K562 (cell line): Measurements from ENCODE around the gene ORAI1. TPM values are rescaled to one million over a fixed set of nuclear protein-coding genes. Genes with fewer than 3 reads are reported as not detected.

Source experiments
- C11orf30 ChIP-seq: fragments of 450-650 bp; IDR thresholded peaks from 2 replicates; pipeline ENCODE4 v1.6.1; 2016; ENCODE audit warnings: low read depth, mild to moderate bottlenecking
- CTBP1 ChIP-seq: fragments of 450-650 bp; IDR thresholded peaks from 2 replicates; pipeline ENCODE4 v1.6.1; 2016; ENCODE audit warnings: borderline replicate concordance
- DDX20 ChIP-seq: fragments of 450-650 bp; IDR thresholded peaks from 2 replicates; pipeline ENCODE4 v1.6.1; 2016; ENCODE audit warnings: missing genetic modification characterization, low read depth, mild to moderate bottlenecking, missing compliant biosample characterization, moderate library complexity
- FIP1L1 ChIP-seq: fragments of 200-400 bp; formaldehyde crosslinking; IDR thresholded peaks from 2 replicates; pipeline ENCODE4 v1.6.1; 2018; ENCODE audit warnings: mild to moderate bottlenecking, low read depth, low read length; ENCODE audit not compliant: poor library complexity, severe bottlenecking
- HOXB6 ChIP-seq: fragments of 250-450 bp; sonication (Bioruptor Pico); IDR thresholded peaks from 2 replicates; pipeline ENCODE4 v1.5.1; 2022; ENCODE audit warnings: mild to moderate bottlenecking, borderline replicate concordance
- KLF10 ChIP-seq: fragments of 250-450 bp; sonication (Bioruptor Pico); IDR thresholded peaks from 2 replicates; pipeline ENCODE4 v1.6.1; 2021; ENCODE audit warnings: matching md5 sums
- NCOA2 ChIP-seq, 2 experiments: fragments of 450-650 bp; IDR thresholded peaks; 2 replicates each; pipeline ENCODE4 v1.6.1; 2018; ENCODE audit warnings: mild to moderate bottlenecking in 2 of 2, moderate library complexity in 1 of 2; ENCODE audit not compliant: partially characterized antibody in 2 of 2
- NFYB ChIP-seq: IDR thresholded peaks from 2 replicates; pipeline ENCODE4 v1.6.1; 2011; ENCODE audit warnings: mild to moderate bottlenecking, moderate library complexity; ENCODE audit not compliant: insufficient read length; ENCODE audit errors: extremely low read depth
- POLR3G ChIP-seq: IDR thresholded peaks from 2 replicates; pipeline ENCODE4 v1.6.1; 2011; ENCODE audit not compliant: insufficient read length, insufficient replicate concordance; ENCODE audit errors: extremely low read depth
- RAD21 ChIP-seq, 2 experiments: fragments of 250-450 bp in 1 of 2; fragments of 450-650 bp in 1 of 2; sonication (Bioruptor Pico) in 1 of 2; formaldehyde crosslinking in 1 of 2; IDR thresholded peaks in 1 of 2; conservative IDR thresholded peaks in 1 of 2; 2 replicates each; pipeline versions ENCODE4 v1.4.0 to v1.8.0; 2020 to 2022; ENCODE audit warnings: mild to moderate bottlenecking in 2 of 2, moderate library complexity in 1 of 2
- RNF2 ChIP-seq: sonication (generic); IDR thresholded peaks from 2 replicates; pipeline ENCODE4 v1.6.1; 2016
- SIRT6 ChIP-seq: IDR thresholded peaks from one replicate; pipeline ENCODE4 v1.6.1; 2012; ENCODE audit warnings: low read depth, mild to moderate bottlenecking, control low read depth, inconsistent platforms, low read length, moderate library complexity
- SMARCE1 ChIP-seq: fragments of 450-650 bp; IDR thresholded peaks from 2 replicates; pipeline ENCODE4 v1.7.1; 2016; ENCODE audit warnings: mild to moderate bottlenecking
- SRSF7 ChIP-seq: fragments of 200-400 bp; formaldehyde crosslinking; optimal IDR thresholded peaks from 2 replicates; pipeline ENCODE3; 2017; ENCODE audit warnings: mild to moderate bottlenecking, low read depth, low read length
- TAF1 ChIP-seq: IDR thresholded peaks from 2 replicates; pipeline ENCODE4 v1.6.1; 2011; ENCODE audit warnings: mild to moderate bottlenecking, low read length, moderate library complexity; ENCODE audit not compliant: insufficient read depth, control insufficient read depth, severe bottlenecking; ENCODE audit errors: extremely low read depth
- ZBTB7A ChIP-seq: IDR thresholded peaks from 2 replicates; pipeline ENCODE4 v1.6.1; 2011; ENCODE audit warnings: low read depth, mild to moderate bottlenecking, low read length, moderate library complexity, borderline replicate concordance; ENCODE audit not compliant: control insufficient read depth
- ZNF197 ChIP-seq: fragments of 200-800 bp; sonication (Bioruptor generic); IDR thresholded peaks from 2 replicates; pipeline ENCODE4 v1.6.1; 2016; ENCODE audit warnings: low read depth, missing genetic modification characterization, missing compliant biosample characterization
- ZNF668 ChIP-seq: fragments of 250-450 bp; sonication (Bioruptor Pico); IDR thresholded peaks from 2 replicates; pipeline ENCODE4 v1.8.0; 2022; ENCODE audit warnings: mild to moderate bottlenecking, inconsistent platforms
- ZNF699 ChIP-seq: fragments of 250-450 bp; sonication (Bioruptor Pico); IDR thresholded peaks from 2 replicates; pipeline ENCODE4 v1.8.0; 2021; ENCODE audit warnings: mild to moderate bottlenecking, moderate library complexity; ENCODE audit not compliant: insufficient replicate concordance
- polyA plus RNA-seq, 8 experiments: library from polyadenylated mRNA; depleted of rRNA in 4 of 8; stranded (reverse) in 5 of 8; unstranded in 3 of 8; fragments of >200 nt; fragmentation: Nextera tagmentation in 2 of 8; fragmentation: Illumina TruSeq in 1 of 8; extraction: Ambion mirVana in 2 of 8; extraction: Trizol in 1 of 8; gene quantifications; 2 replicates each; pipeline versions ENCODE4 v1.2.1 to v1.2.3, GENCODE V29; 2011 to 2014; ENCODE audit warnings: inconsistent platforms in 1 of 8, missing spikeins in 1 of 8
- total RNA-seq, 7 experiments: library from RNA; depleted of rRNA in 6 of 7; stranded (reverse); fragments of >200 nt in 6 of 7; fragmentation: Illumina TruSeq in 2 of 7; extraction: Trizol in 2 of 7; gene quantifications; 2 replicates each; pipeline versions ENCODE4 v1.2.1 to v1.2.3, GENCODE V29; 2011 to 2021; ENCODE audit warnings: low replicate concordance in 1 of 7
- TF ChIP-seq, protein P1 (sequence below): fragments of 250-450 bp; sonication (Bioruptor Pico); IDR thresholded peaks from 2 replicates; pipeline ENCODE4 v1.8.0; 2022; ENCODE audit warnings: inconsistent platforms, mild to moderate bottlenecking, moderate library complexity, borderline replicate concordance
- TF ChIP-seq, protein P2 (sequence below): fragments of 250-450 bp; sonication (Bioruptor Pico); IDR thresholded peaks from 2 replicates; pipeline ENCODE4 v1.5.0; 2020; ENCODE audit warnings: mild to moderate bottlenecking
- TF ChIP-seq, protein P3 (sequence below): IDR thresholded peaks from 3 replicates; pipeline ENCODE4 v1.6.1; 2011; ENCODE audit warnings: borderline replicate concordance, mild to moderate bottlenecking, moderate library complexity; ENCODE audit not compliant: insufficient read length; ENCODE audit errors: extremely low read depth

ORAI1 gene
- total and polyA plus RNA-seq, 9 of the 15 experiments (the other 6 are each of a cell fraction or from before 2014, with no cell fraction given) = 2.6 to 23.8 (median 9.3) TPM

DNA sequence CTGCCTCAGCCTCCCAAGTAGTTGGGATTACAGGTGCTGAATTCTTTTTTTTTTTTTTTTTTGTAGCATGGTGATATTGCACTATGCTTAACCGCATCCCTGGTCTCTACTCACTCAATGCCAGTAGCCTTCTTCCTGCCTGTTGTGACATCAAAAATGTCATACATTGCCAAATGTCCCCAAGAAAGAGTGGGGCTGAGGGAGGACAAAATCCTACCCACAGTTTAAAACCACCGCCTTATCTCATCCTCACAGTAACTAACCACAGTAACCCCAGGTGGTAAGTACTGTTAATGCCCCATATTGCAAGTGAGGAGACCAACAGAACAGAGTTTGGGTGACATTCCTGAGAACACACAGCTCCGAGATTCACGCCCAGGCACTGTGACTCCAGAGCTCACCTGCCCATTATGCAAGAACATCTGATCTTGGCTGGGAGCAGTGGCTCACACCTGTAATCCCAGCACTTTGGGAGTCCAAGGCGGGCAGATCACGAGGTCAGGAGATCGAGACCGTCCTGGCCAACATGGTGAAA lies 23.6 kb downstream of the ORAI1 start (continued):
- TF ChIP-seq KLF10 (no peak), NCOA2 (IDR thresholded peaks at IDR 0.05; ENCODE audit: partially characterized antibody in 2 of 2) (no peak), C11orf30 (no peak), ZBTB7A (no peak), ZNF699 (CRISPR knock-in tag) (no peak), RNF2 (peak; percentile 91), FIP1L1 (no peak), SMARCE1 (peak; percentile 97), NFYB (no peak), RAD21 (CRISPR knock-in tag; conservative IDR thresholded peaks at IDR 0.05 in 1 of 2, IDR thresholded peaks at IDR 0.05 in 1 of 2) (peak in 1 of 2 experiments; percentile 33; a peak in 1 of 4 replicates), CTBP1 (peak; percentile 86; the same call in 1 of the 2 replicates), ZNF668 (CRISPR knock-in tag) (no peak), HOXB6 (no peak), SRSF7 (no peak), TAF1 (no peak), DDX20 (tag) (no peak), POLR3G (no peak), SIRT6 (no peak), ZNF197 (CRISPR knock-in tag) (no peak; the same call in 1 of the 2 replicates)
- TF ChIP-seq, protein P1, sequence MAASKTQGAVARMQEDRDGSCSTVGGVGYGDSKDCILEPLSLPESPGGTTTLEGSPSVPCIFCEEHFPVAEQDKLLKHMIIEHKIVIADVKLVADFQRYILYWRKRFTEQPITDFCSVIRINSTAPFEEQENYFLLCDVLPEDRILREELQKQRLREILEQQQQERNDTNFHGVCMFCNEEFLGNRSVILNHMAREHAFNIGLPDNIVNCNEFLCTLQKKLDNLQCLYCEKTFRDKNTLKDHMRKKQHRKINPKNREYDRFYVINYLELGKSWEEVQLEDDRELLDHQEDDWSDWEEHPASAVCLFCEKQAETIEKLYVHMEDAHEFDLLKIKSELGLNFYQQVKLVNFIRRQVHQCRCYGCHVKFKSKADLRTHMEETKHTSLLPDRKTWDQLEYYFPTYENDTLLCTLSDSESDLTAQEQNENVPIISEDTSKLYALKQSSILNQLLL (CRISPR knock-in tag) = no peak
- TF ChIP-seq, protein P2, sequence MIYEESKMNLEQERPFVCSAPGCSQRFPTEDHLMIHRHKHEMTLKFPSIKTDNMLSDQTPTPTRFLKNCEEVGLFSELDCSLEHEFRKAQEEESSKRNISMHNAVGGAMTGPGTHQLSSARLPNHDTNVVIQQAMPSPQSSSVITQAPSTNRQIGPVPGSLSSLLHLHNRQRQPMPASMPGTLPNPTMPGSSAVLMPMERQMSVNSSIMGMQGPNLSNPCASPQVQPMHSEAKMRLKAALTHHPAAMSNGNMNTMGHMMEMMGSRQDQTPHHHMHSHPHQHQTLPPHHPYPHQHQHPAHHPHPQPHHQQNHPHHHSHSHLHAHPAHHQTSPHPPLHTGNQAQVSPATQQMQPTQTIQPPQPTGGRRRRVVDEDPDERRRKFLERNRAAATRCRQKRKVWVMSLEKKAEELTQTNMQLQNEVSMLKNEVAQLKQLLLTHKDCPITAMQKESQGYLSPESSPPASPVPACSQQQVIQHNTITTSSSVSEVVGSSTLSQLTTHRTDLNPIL (CRISPR knock-in tag) = no peak
- TF ChIP-seq, protein P3, sequence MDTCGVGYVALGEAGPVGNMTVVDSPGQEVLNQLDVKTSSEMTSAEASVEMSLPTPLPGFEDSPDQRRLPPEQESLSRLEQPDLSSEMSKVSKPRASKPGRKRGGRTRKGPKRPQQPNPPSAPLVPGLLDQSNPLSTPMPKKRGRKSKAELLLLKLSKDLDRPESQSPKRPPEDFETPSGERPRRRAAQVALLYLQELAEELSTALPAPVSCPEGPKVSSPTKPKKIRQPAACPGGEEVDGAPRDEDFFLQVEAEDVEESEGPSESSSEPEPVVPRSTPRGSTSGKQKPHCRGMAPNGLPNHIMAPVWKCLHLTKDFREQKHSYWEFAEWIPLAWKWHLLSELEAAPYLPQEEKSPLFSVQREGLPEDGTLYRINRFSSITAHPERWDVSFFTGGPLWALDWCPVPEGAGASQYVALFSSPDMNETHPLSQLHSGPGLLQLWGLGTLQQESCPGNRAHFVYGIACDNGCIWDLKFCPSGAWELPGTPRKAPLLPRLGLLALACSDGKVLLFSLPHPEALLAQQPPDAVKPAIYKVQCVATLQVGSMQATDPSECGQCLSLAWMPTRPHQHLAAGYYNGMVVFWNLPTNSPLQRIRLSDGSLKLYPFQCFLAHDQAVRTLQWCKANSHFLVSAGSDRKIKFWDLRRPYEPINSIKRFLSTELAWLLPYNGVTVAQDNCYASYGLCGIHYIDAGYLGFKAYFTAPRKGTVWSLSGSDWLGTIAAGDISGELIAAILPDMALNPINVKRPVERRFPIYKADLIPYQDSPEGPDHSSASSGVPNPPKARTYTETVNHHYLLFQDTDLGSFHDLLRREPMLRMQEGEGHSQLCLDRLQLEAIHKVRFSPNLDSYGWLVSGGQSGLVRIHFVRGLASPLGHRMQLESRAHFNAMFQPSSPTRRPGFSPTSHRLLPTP = no peak
